Measurements from ENCODE around the gene DCLK1. TPM values are rescaled to one million over a fixed set of nuclear protein-coding genes. Genes with fewer than 3 reads are reported as not detected.

DCLK1 gene
- total and polyA plus RNA-seq, 10 of the 15 experiments (the other 5 are each of a cell fraction or from before 2014, with no cell fraction given) = not detected

GRCh38 chr13:35865341-35866240 lies 265.6 kb downstream of the DCLK1 start:
- POLR2A ChIA-PET = no interaction called here
- H3K27me3 ChIP-seq (replicated peaks in 1 of 2; ENCODE audit: control insufficient read depth in 2 of 2, insufficient read depth in 2 of 2, low read length in 1 of 2) = no peaks in the 10 kb centered on the region
- no peak overlapping the region for H3K4me2 ChIP-seq (ENCODE audit: control insufficient read depth, insufficient read depth)
- no peak overlapping the region for H3K4me3 ChIP-seq
- in situ Hi-C loops (cut with MboI) = no loop called here
- no peaks in the 10 kb centered on the region for H3K4me1 ChIP-seq (ENCODE audit: control insufficient read depth, insufficient read depth, low read length)
- no peaks in the 10 kb centered on the region for H4K20me1 ChIP-seq (ENCODE audit: control insufficient read depth, insufficient read depth)
- CTCF ChIA-PET = no interaction called here
- RAD21 ChIA-PET (ENCODE audit: unreplicated experiment) = no interaction called here
- 43% methylated on average over 4 of the region's 4 CpGs for WGBS (ENCODE audit: insufficient coverage, insufficient replicate concordance, low lambda C conversion rate, missing lambda C conversion rate)
- FAIRE-seq (no peak), DNase-seq (ENCODE audit: low read depth, low spot score) (no peak), ATAC-seq (no peak)
- H3K27ac ChIP-seq (ENCODE audit: control insufficient read depth, insufficient read depth) = no peak overlapping the region
- BruUV-seq (replicated peaks) = no TSS peak
- no peaks in the 10 kb centered on the region for H3K9me3 ChIP-seq (replicated peaks; ENCODE audit: control insufficient read depth, insufficient read depth, low read length)
- no peak overlapping the region for H3K9ac ChIP-seq (ENCODE audit: control insufficient read depth, insufficient read depth, low read length)
- intact Hi-C loops (cut with micrococcal nuclease; ENCODE audit: unreplicated experiment) = no loop called here
- TF ChIP-seq NFYA (IDR thresholded peaks at IDR 0.05; ENCODE audit: borderline replicate concordance, low read depth, low read length) = no peak
- no peak for TF ChIP-seq PKNOX1 (IDR thresholded peaks at IDR 0.05)
- TF ChIP-seq PAX5 (IDR thresholded peaks at IDR 0.05; ENCODE audit: borderline replicate concordance, low read depth, low read length) = no peak
- no peak for TF ChIP-seq SRF (IDR thresholded peaks at IDR 0.05; ENCODE audit: low read depth in 2 of 2, low read length in 2 of 2)
- TF ChIP-seq GABPA (IDR thresholded peaks at IDR 0.05; ENCODE audit: low read depth) = no peak
- no peak for TF ChIP-seq SMC3 (IDR thresholded peaks at IDR 0.05; ENCODE audit: borderline replicate concordance, low read length)
- H3K79me2 ChIP-seq (ENCODE audit: control insufficient read depth, insufficient read depth, low read length) = no peaks in the 10 kb centered on the region
- SMC1A ChIA-PET (ENCODE audit: uncharacterized antibody, unreplicated experiment) = no interaction called here
- H3K36me3 ChIP-seq (ENCODE audit: control insufficient read depth in 2 of 2, insufficient read depth in 2 of 2, low read length in 1 of 2) = no peaks in the 10 kb centered on the region
- no peak overlapping the region for H2AFZ ChIP-seq (ENCODE audit: control insufficient read depth, low read depth, low read length)
